Neural progenitor cell (in vitro differentiated cells): ENCODE data around the gene CAPZA1. TPM values are rescaled to one million over a fixed set of nuclear protein-coding genes. Genes with fewer than 3 reads are reported as not detected.

Source experiments
- DNase-seq: peaks from one replicate; pipeline ENCODE4 v3.0.0-alpha.2; 2016; ENCODE audit warnings: low spot score
- H2AFZ ChIP-seq: fragments of 200-600 bp; sonication (generic); replicated peaks from 2 replicates; pipeline ENCODE4 v1.6.1; 2016; ENCODE audit warnings: antibody characterized with exemption
- H3F3A ChIP-seq: fragments of 200-600 bp; sonication (generic); 2 replicates; pipeline ENCODE4 v1.6.1; 2016; ENCODE audit warnings: antibody characterized with exemption, low read depth
- H3K27ac ChIP-seq: fragments of 200-600 bp; sonication (generic); 2 replicates; pipeline ENCODE4 v1.5.1; 2016; ENCODE audit warnings: mild to moderate bottlenecking
- H3K27me3 ChIP-seq: fragments of 200-600 bp; sonication (generic); 2 replicates; pipeline ENCODE4 v1.6.1; 2016; ENCODE audit warnings: mild to moderate bottlenecking, moderate library complexity
- H3K36me3 ChIP-seq: fragments of 200-600 bp; sonication (generic); 2 replicates; pipeline ENCODE4 v1.5.1; 2016
- H3K4me1 ChIP-seq: fragments of 200-600 bp; sonication (generic); 2 replicates; pipeline ENCODE4 v1.6.1; 2016; ENCODE audit warnings: mixed run types
- H3K4me2 ChIP-seq: fragments of 200-600 bp; sonication (generic); 2 replicates; pipeline ENCODE4 v1.6.1; 2016
- H3K4me3 ChIP-seq: fragments of 200-600 bp; sonication (generic); 2 replicates; pipeline ENCODE4 v1.5.1; 2016
- H3K79me2 ChIP-seq: fragments of 200-600 bp; sonication (generic); 2 replicates; pipeline ENCODE4 v1.6.1; 2016; ENCODE audit warnings: low read depth
- H3K9ac ChIP-seq: fragments of 200-600 bp; sonication (generic); 2 replicates; pipeline ENCODE4 v1.6.1; 2016
- H3K9me3 ChIP-seq: fragments of 200-600 bp; sonication (generic); 2 replicates; pipeline ENCODE4 v1.5.1; 2016; ENCODE audit warnings: low read depth
- H4K20me1 ChIP-seq: fragments of 200-600 bp; sonication (generic); 2 replicates; pipeline ENCODE4 v1.6.1; 2016; ENCODE audit warnings: low read depth
- H3K27ac Mint-ChIP-seq: 3 replicates; pipeline ENCODE4 v1.8.0; 2021; ENCODE audit warnings: mixed read lengths
- H3K27me3 Mint-ChIP-seq: 2 replicates; pipeline ENCODE4 v1.8.0; 2022; ENCODE audit warnings: low read depth, mild to moderate bottlenecking, inconsistent platforms, moderate library complexity, mixed read lengths; ENCODE audit not compliant: insufficient read depth
- H3K36me3 Mint-ChIP-seq: 3 replicates; pipeline ENCODE4 v1.8.0; 2021; ENCODE audit warnings: mixed read lengths
- H3K4me1 Mint-ChIP-seq: 3 replicates; pipeline ENCODE4 v1.8.0; 2021; ENCODE audit warnings: mixed read lengths
- H3K4me3 Mint-ChIP-seq: 3 replicates; pipeline ENCODE4 v1.8.0; 2021; ENCODE audit warnings: mild to moderate bottlenecking, moderate library complexity, mixed read lengths
- H3K9me3 Mint-ChIP-seq: 3 replicates; pipeline ENCODE4 v1.8.0; 2020; ENCODE audit warnings: mixed read lengths
- EZH2 ChIP-seq: fragments of 200-600 bp; sonication (generic); IDR thresholded peaks from 2 replicates; pipeline ENCODE4 v1.6.1; 2017; ENCODE audit warnings: antibody characterized with exemption, mild to moderate bottlenecking, moderate library complexity
- EZH2phosphoT487 ChIP-seq: fragments of 200-600 bp; sonication (generic); IDR thresholded peaks from 2 replicates; pipeline ENCODE4 v1.6.1; 2017; ENCODE audit warnings: antibody characterized with exemption
- total RNA-seq: library from RNA; depleted of rRNA; stranded (reverse); fragments of >200 nt; gene quantifications from 2 replicates; pipeline ENCODE4 v1.2.3, GENCODE V29; 2015; ENCODE audit warnings: low replicate concordance
- TF ChIP-seq, protein P1 (sequence below): fragments of 200-600 bp; sonication (generic); IDR thresholded peaks from 2 replicates; pipeline ENCODE4 v1.5.1; 2017; ENCODE audit warnings: antibody characterized with exemption, mild to moderate bottlenecking

CAPZA1 gene
- total RNA-seq, 1 donor from 2014 or later: 218 TPM

DNA sequence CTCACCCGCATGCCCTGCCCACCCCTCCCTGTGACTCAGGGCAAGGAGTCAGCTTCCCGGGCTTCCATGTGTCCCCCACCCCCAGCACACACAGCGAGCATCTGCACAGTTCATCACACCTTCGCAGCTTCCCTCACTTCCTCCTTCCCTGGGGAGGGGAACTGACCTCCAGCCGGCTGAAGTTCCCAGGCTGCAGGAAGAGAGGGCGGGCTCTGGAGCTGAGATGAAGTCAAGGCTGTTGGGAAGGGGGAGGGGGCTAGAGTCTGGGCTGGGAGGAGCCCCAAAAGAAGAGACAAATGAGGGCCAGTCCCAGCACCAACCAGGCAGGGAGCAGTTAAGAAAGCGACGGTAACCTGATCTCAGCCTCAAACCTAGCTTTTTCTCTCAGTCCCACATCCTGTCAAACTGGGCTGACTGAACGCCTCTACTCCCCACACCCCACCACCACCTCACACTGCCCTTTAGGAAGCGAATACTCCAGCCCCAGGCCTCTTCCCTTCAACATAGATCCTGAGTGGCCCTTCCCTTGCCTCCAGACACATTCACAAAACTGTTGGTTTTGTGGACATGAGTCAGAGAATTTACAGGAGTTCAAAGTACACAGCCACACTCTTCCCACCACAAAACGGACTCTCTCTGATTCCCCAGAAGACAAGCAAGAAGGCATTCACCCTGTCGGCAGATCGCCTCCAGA lies 85.4 kb downstream of the CAPZA1 start:
- peak overlapping the region; percentile 70 for H3K27ac Mint-ChIP-seq
- H3K9me3 Mint-ChIP-seq: no peaks in the 10 kb centered on the region
- no peaks in the 10 kb centered on the region for H3K9me3 ChIP-seq
- no peak overlapping the region for H3K9ac ChIP-seq
- H3F3A ChIP-seq: peaks cover 14% of the 10 kb centered on the region
- DNase-seq: peak; percentile 91
- H3K27me3 Mint-ChIP-seq: peaks cover 23% of the 10 kb centered on the region
- H3K4me1 ChIP-seq: peaks cover 24% of the 10 kb centered on the region
- H3K4me3 ChIP-seq: peak overlapping the region; percentile 38
- H3K27me3 ChIP-seq: peaks cover 33% of the 10 kb centered on the region
- H3K36me3 Mint-ChIP-seq: peaks cover 7% of the 10 kb centered on the region
- H3K4me2 ChIP-seq: peak overlapping the region; percentile 99
- H3K27ac ChIP-seq: no peak overlapping the region
- peaks cover 24% of the 10 kb centered on the region for H4K20me1 ChIP-seq
- H2AFZ ChIP-seq: no peak overlapping the region
- TF ChIP-seq, protein P1, sequence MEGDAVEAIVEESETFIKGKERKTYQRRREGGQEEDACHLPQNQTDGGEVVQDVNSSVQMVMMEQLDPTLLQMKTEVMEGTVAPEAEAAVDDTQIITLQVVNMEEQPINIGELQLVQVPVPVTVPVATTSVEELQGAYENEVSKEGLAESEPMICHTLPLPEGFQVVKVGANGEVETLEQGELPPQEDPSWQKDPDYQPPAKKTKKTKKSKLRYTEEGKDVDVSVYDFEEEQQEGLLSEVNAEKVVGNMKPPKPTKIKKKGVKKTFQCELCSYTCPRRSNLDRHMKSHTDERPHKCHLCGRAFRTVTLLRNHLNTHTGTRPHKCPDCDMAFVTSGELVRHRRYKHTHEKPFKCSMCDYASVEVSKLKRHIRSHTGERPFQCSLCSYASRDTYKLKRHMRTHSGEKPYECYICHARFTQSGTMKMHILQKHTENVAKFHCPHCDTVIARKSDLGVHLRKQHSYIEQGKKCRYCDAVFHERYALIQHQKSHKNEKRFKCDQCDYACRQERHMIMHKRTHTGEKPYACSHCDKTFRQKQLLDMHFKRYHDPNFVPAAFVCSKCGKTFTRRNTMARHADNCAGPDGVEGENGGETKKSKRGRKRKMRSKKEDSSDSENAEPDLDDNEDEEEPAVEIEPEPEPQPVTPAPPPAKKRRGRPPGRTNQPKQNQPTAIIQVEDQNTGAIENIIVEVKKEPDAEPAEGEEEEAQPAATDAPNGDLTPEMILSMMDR: no peak
- TF ChIP-seq EZH2: no peak
- no peak for TF ChIP-seq EZH2phosphoT487
- H3K36me3 ChIP-seq: no peaks in the 10 kb centered on the region
- peaks cover 64% of the 10 kb centered on the region for H3K4me1 Mint-ChIP-seq
- peak overlapping the region; percentile 82 for H3K4me3 Mint-ChIP-seq
- H3K79me2 ChIP-seq: no peaks in the 10 kb centered on the region

DNA sequence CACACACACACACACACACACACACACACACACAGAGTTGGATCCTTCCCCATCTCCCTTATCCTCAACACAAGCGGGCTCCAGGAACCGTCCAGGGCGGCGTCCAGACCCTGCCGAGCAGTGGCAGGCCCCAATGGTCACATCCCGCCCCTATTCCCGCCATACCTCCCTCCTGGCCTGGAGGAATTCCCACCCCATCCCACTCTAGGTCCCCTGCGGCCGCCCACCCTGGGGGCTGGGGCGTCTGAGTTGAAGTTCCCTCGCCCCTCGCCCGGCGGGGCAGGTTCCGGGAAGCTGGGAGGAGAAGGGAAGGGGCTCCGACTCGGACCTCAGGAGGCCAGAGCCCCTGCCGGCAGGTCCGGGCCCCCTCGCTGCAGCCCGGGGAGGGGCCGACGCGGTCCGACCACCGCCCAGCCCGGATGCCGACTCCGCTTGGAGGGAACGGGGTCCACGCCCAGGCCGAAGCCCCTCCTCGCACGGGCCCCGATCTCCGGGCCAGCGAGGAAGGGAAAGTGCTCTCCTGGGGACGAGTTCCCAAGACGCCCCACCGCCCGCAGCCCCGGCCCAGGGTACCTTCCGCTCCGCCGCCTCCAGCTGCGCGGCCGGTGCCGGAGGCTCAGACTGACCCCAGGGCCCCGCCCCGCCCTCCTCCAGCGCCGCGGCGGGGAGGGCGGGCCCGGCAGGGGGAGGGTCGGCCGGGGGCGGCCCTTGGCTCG lies 87.0 kb downstream of the CAPZA1 start, which contains the start of gene RHOC:
Gene RHOC, minus strand, starts transcription at position 623 of the 716 bp plus-strand sequence. CDS start 3,328 bp downstream, outside the sequence.
- Histone ChIP-seq H3K4me2 (peak within 1 kb of the TSS; percentile 99), H3K36me3 (no peaks in the 10 kb centered on the region), H3K4me1 (peaks cover 32% of the 10 kb centered on the region), H3K9me3 (no peaks in the 10 kb centered on the region), H3F3A (peaks cover 14% of the 10 kb centered on the region), H3K79me2 (no peaks in the 10 kb centered on the region), H2AFZ (peak within 1 kb of the TSS; percentile 92), H3K4me3 (peak within 1 kb of the TSS; percentile 99), H3K9ac (peak within 1 kb of the TSS; percentile 43), H3K27ac (no peak within 1 kb of the TSS), H4K20me1 (peaks cover 21% of the 10 kb centered on the region), H3K27me3 (peaks cover 36% of the 10 kb centered on the region)
- Mint-ChIP-seq H3K27ac (peak within 1 kb of the TSS; percentile 68), H3K27me3 (peaks cover 19% of the 10 kb centered on the region), H3K36me3 (peaks cover 5% of the 10 kb centered on the region), H3K4me3 (peak within 1 kb of the TSS; percentile 83), H3K9me3 (no peaks in the 10 kb centered on the region), H3K4me1 (peaks cover 57% of the 10 kb centered on the region)
- TF ChIP-seq EZH2phosphoT487 (no peak), EZH2 (no peak)
- TF ChIP-seq, protein P1: no peak
- DNase-seq: peak; percentile 86

DNA sequence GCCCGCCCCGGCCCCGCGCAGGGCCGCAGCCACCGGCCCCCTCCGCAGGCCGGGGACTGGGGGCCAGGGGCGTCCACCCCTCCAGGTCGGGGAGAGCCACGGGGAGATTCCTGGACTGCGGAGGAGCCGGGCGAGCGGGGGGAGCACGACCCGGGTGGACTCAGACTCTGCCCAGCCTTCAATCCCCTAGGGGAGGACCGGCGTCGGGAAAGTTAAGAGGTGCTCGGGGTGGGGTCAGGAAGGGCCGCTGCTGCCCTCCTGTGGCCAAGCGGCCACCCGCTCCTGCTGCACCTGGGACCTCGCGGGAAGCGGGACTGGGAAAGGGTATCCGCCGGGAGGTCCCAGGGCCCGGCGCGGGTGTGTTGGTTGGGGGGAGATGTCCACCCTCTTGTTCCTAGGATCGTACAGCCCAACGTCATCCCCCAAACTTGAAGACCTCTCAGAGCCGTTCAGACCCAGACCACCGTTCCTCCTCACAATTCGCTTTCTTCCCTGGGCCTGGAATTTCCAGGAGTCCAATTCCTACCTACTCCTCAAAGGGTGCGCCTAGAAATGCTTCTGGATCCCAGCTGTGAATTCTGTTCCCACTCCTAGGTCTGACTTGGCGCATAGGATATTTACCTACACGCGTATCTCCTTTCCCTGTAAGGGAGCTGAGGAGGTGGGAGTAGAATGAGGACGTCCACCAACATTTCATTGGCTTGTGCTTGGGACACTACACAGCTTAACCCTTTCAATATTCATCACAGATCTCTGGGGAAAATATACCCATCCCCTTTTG lies 87.8 kb downstream of the CAPZA1 start:
- no peak overlapping the region for H3K9ac ChIP-seq
- H3K4me1 ChIP-seq: peaks cover 33% of the 10 kb centered on the region
- DNase-seq: peak; percentile 95
- H3K27me3 Mint-ChIP-seq: peaks cover 18% of the 10 kb centered on the region
- peaks cover 42% of the 10 kb centered on the region for H3K27me3 ChIP-seq
- H2AFZ ChIP-seq: peak overlapping the region; percentile 92
- no peak overlapping the region for H3K27ac ChIP-seq
- H3K4me3 Mint-ChIP-seq: peak overlapping the region; percentile 83
- H3K4me2 ChIP-seq: peak overlapping the region; percentile 99
- no peaks in the 10 kb centered on the region for H3K9me3 Mint-ChIP-seq
- H3F3A ChIP-seq: peaks cover 14% of the 10 kb centered on the region
- no peaks in the 10 kb centered on the region for H3K79me2 ChIP-seq
- no peaks in the 10 kb centered on the region for H3K9me3 ChIP-seq
- peaks cover 21% of the 10 kb centered on the region for H4K20me1 ChIP-seq
- peak overlapping the region; percentile 99 for H3K4me3 ChIP-seq
- peak overlapping the region; percentile 68 for H3K27ac Mint-ChIP-seq
- no peaks in the 10 kb centered on the region for H3K36me3 Mint-ChIP-seq
- no peaks in the 10 kb centered on the region for H3K36me3 ChIP-seq
- TF ChIP-seq, protein P1: peak; percentile 87
- TF ChIP-seq EZH2: no peak
- no peak for TF ChIP-seq EZH2phosphoT487
- H3K4me1 Mint-ChIP-seq: peaks cover 50% of the 10 kb centered on the region
